ENCODE measurements around the gene JDP2. TPM values are rescaled to one million over a fixed set of nuclear protein-coding genes. Genes with fewer than 3 reads are reported as not detected.

Gene JDP2
- total and polyA plus RNA-seq, 2 of the 4 experiments (the other 2 are of a cell fraction) = 35.7 to 38.4 TPM

DNA sequence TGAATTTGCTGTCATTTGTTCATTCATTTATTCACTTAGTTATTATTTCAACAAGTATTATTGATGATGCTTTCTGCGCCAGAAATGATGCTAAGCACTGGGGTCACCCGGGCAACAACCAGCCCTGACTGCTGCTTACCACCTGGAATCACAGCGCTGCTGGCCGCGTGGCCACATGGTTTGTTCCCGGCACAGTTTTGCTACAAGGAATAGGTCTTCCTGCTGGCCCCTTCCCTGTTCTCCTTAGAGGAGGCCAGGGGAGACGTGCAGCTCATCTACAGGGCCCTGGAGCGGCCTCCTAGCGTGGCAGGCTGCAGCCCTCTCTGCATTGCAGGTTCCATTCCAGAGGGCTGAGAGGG lies 7.0 kb downstream of the JDP2 start:
- no peaks in the 10 kb centered on the region for H3K9me3 ChIP-seq (ENCODE audit: control insufficient read depth, insufficient read depth, low read length)
- H2AK5ac ChIP-seq (ENCODE audit: low read depth, low read length) = no peak overlapping the region
- H3K4me1 ChIP-seq (ENCODE audit: control insufficient read depth, insufficient read depth, low read length) = peaks cover 19% of the 10 kb centered on the region
- H3K4ac ChIP-seq (ENCODE audit: low read depth, low read length) = no peak overlapping the region
- no peak overlapping the region for H2BK5ac ChIP-seq (ENCODE audit: low read depth, low read length, poor library complexity, severe bottlenecking)
- CTCF ChIA-PET = no interaction called here
- H4K8ac ChIP-seq (ENCODE audit: low read depth in 2 of 2, low read length in 2 of 2) = no peak overlapping the region
- TF ChIP-seq FOS (IDR thresholded peaks at IDR 0.05; ENCODE audit: low read depth, low read length) (no peak), CHD1 (IDR thresholded peaks at IDR 0.05; ENCODE audit: low read depth, low read length) (no peak), MAZ (IDR thresholded peaks at IDR 0.05; ENCODE audit: borderline replicate concordance, low read depth, low read length) (no peak), RFX5 (IDR thresholded peaks at IDR 0.05; ENCODE audit: low read depth, low read length) (no peak), CEBPB (IDR thresholded peaks at IDR 0.05; ENCODE audit: low read depth, low read length) (no peak)
- H2BK15ac ChIP-seq (ENCODE audit: low read depth, low read length) = no peak overlapping the region
- in situ Hi-C loops (cut with MboI; ENCODE audit: low sequenced_read_pairs) (no loop called here), dilution Hi-C loops (cut with HindIII; ENCODE audit: low sequenced_read_pairs, unreplicated experiment) (no loop called here), intact Hi-C loops (cut with micrococcal nuclease) (no loop called here)
- DNase-seq (no peak), ATAC-seq (ENCODE audit: low read depth) (no peak)
- no peaks in the 10 kb centered on the region for H3K27me3 ChIP-seq (ENCODE audit: control insufficient read depth, insufficient read depth, low read length)
- H3K14ac ChIP-seq (replicated peaks; ENCODE audit: low read depth, low read length) = no peak overlapping the region
- POLR2A ChIA-PET (ENCODE audit: unreplicated experiment) = no interaction called here
- no peak overlapping the region for H3K23ac ChIP-seq (ENCODE audit: low read depth, low read length)
- peaks cover 69% of the 10 kb centered on the region for H3K36me3 ChIP-seq (ENCODE audit: control insufficient read depth, insufficient read depth, low read length)
- H3K9me1 ChIP-seq (ENCODE audit: insufficient read depth, low read length) = peaks cover 48% of the 10 kb centered on the region
- no peak overlapping the region for H2AK9ac ChIP-seq (replicated peaks; ENCODE audit: low read depth, low read length, poor library complexity)
- H4K5ac ChIP-seq (ENCODE audit: low read depth, low read length) = no peak overlapping the region
- H3K18ac ChIP-seq (ENCODE audit: low read depth, low read length) = no peak overlapping the region
- 84% methylated on average over 6 of the region's 9 CpGs; no CpG with 5 or more reads in 1 of the 2 experiments for WGBS, 2 experiments (ENCODE audit: extremely low coverage in 2 of 2, insufficient read length in 1 of 2)
- no peak overlapping the region for H3K9ac ChIP-seq (ENCODE audit: low read depth, low read length)
- no peak overlapping the region for H3K4me2 ChIP-seq (ENCODE audit: low read depth, low read length)
- H3K4me3 ChIP-seq (ENCODE audit: insufficient read depth, low read depth, low read length) = no peak overlapping the region
- no peak overlapping the region for H3K27ac ChIP-seq (ENCODE audit: insufficient read depth, low read length)
- peaks cover 45 to 96% of the 10 kb centered on the region in 2 experiments for H3K79me1 ChIP-seq (ENCODE audit: low read depth in 1 of 2, low read length in 2 of 2)
- H2AFZ ChIP-seq (replicated peaks; ENCODE audit: low read length, poor library complexity) = no peak overlapping the region
- BruUV-seq (replicated peaks) = no TSS peak
- peaks cover 96% of the 10 kb centered on the region for H4K20me1 ChIP-seq (ENCODE audit: insufficient read depth, low read length)
- no peak overlapping the region for H2BK20ac ChIP-seq (ENCODE audit: low read depth, low read length)
- H4K91ac ChIP-seq (ENCODE audit: insufficient read depth, low read depth, low read length) = no peak overlapping the region
- H2BK120ac ChIP-seq (ENCODE audit: low read depth, low read length) = no peak overlapping the region
- H3K56ac ChIP-seq (ENCODE audit: extremely low read depth, insufficient read depth, low read length) = no peak overlapping the region
